ENCODE results near the gene MSMB. TPM values are rescaled to one million over a fixed set of nuclear protein-coding genes. Genes with fewer than 3 reads are reported as not detected.
"Not testable (repeated sequence)": the region's sequence is repeated elsewhere in the genome, so short reads cannot be mapped to it uniquely, and the experiment has no call there.

MSMB gene
- total RNA-seq, 3 donors from 2014 or later = 4.0 to 7.2 TPM; not detected in 1

DNA sequence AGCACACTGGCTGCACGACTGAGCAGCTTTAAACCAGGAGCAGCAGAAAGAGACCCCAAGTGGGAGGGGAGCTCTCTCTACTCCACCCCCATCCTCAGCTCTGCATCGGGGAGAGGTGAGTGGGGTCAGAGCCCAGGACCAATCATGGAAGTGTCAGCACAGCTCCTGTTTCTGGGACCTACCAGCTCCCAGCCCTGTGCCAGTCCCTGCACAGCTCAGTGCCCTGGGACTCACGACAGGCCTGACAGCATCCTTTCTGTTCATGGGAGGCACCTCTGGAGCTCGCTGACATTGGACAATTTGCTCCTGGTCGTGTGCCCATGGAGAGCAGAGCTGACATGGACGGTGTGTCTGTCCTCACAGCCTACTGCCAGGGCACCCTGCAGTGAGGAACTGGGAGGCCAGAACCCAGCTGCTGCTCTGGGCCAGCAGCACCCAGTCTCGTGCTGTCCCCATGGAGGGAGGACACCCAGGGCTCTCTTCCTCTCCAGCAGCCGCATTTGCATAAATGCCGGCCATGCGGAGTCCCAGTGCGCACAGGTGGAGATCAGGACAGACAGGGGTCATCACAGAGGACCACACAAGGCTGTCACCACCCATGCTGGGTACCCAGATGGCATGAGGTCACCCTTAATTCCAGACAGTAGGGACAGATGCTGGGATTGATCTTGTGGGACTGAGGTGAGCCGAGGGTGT is 45.9 kb upstream of the MSMB start:
- no peaks in the 10 kb centered on the region for H3K36me3 ChIP-seq
- no peak for DNase-seq (ENCODE audit: low spot score in 2 of 2)
- no peak overlapping the region for H3K4me3 ChIP-seq
- TF ChIP-seq, protein P1, sequence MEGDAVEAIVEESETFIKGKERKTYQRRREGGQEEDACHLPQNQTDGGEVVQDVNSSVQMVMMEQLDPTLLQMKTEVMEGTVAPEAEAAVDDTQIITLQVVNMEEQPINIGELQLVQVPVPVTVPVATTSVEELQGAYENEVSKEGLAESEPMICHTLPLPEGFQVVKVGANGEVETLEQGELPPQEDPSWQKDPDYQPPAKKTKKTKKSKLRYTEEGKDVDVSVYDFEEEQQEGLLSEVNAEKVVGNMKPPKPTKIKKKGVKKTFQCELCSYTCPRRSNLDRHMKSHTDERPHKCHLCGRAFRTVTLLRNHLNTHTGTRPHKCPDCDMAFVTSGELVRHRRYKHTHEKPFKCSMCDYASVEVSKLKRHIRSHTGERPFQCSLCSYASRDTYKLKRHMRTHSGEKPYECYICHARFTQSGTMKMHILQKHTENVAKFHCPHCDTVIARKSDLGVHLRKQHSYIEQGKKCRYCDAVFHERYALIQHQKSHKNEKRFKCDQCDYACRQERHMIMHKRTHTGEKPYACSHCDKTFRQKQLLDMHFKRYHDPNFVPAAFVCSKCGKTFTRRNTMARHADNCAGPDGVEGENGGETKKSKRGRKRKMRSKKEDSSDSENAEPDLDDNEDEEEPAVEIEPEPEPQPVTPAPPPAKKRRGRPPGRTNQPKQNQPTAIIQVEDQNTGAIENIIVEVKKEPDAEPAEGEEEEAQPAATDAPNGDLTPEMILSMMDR (IDR thresholded peaks at IDR 0.05) = no peak
- no peak for TF ChIP-seq POLR2A (IDR thresholded peaks at IDR 0.05)
- TF ChIP-seq POLR2AphosphoS5 (IDR thresholded peaks at IDR 0.05) = no peak
- no peaks in the 10 kb centered on the region for H3K4me1 ChIP-seq
- H3K27me3 ChIP-seq = no peaks in the 10 kb centered on the region
- no peak overlapping the region for H3K27ac ChIP-seq
- intact Hi-C loops (cut with DNase I; ENCODE audit: low total_unique reads) = loop anchor here (5.0 kb wide), 1 partner anchor 1885 kb away; no protein-coding TSS in a partner anchor
- no peaks in the 10 kb centered on the region for H3K9me3 ChIP-seq

DNA sequence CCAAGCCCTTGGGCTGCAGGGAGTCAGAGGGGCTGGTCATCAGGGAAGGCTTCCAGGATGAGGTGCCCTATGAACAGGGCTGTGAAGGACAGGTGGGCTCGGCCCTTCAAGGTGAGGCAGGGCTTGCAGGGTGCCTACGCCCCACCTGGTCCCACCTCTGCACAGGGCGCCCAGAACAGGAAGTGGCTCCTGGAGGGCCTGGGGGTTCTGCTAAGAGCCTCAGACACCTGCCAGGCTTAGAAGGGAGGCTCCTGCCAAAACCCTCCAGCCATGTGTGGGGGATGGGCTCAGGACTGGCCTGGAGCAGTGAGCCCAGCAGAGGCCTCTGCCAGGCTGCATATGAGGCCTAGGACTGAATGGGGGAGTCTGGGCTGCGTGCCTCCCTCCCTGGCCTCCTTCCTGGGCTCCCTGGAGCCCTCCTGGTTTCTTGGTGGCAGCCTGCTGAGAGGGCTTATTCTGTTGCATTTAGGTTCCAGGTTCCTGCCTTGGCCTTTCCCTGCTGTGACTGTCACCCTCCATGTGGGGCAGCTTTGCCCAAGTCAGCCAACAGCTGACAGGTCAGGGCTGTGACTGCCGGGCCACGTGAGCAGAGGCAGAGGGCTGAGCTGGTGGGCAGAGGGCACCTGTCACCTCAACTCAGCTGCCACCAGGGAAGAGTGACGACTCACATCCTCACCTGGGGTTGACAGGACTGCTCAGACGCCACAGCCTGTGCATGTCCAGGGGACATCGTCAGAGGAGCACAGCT is 45.2 kb upstream of the MSMB start:
- Histone ChIP-seq H3K36me3 (no peaks in the 10 kb centered on the region), H3K4me3 (no peak overlapping the region), H3K27ac (no peak overlapping the region), H3K4me1 (no peaks in the 10 kb centered on the region), H3K27me3 (no peaks in the 10 kb centered on the region), H3K9me3 (no peaks in the 10 kb centered on the region)
- intact Hi-C loops (cut with DNase I; ENCODE audit: low total_unique reads) = loop anchor here (5.0 kb wide), 1 partner anchor 1884 kb away; no protein-coding TSS in a partner anchor
- TF ChIP-seq POLR2A (IDR thresholded peaks at IDR 0.05) (no peak), POLR2AphosphoS5 (IDR thresholded peaks at IDR 0.05) (no peak)
- TF ChIP-seq, protein P1 (IDR thresholded peaks at IDR 0.05) = no peak
- DNase-seq (ENCODE audit: low spot score in 2 of 2) = no peak

DNA sequence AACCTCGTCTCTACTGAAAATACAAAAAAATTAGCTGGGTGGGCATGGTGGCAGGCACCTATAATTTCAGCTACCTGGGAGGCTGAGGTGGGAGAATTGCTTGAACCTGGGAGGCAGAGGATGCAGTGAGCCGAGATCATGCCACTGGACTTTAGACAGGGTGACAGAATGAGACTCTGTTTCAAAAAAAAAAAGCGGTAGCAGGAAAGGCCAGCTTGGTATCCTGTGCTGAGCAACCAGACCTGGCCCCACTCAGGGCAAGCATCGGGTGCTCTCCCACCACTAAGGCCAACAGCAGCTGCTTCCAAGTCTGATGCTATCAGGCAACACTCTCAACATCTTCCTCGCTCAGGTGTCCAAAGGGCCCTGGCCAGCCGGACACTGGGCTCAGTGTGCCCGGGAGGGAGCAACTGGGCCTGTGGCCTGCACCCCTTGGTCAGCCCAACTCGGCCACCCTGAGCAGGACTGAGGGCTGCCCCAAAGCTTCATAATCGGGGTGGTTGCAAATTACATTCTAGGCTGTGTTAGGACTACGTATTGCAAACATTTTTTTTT is 44.3 kb upstream of the MSMB start:
- DNase-seq (ENCODE audit: low spot score in 2 of 2) = no peak
- no peak for TF ChIP-seq POLR2A (IDR thresholded peaks at IDR 0.05)
- TF ChIP-seq, protein P1 (IDR thresholded peaks at IDR 0.05) = no peak
- no peak for TF ChIP-seq POLR2AphosphoS5 (IDR thresholded peaks at IDR 0.05)
- intact Hi-C loops (cut with DNase I; ENCODE audit: low total_unique reads) = loop anchor here (5.0 kb wide), 1 partner anchor 1883 kb away; no protein-coding TSS in a partner anchor
- Histone ChIP-seq H3K27ac (no peak overlapping the region), H3K27me3 (no peaks in the 10 kb centered on the region), H3K4me3 (no peak overlapping the region), H3K36me3 (no peaks in the 10 kb centered on the region), H3K9me3 (no peaks in the 10 kb centered on the region), H3K4me1 (no peaks in the 10 kb centered on the region)

DNA sequence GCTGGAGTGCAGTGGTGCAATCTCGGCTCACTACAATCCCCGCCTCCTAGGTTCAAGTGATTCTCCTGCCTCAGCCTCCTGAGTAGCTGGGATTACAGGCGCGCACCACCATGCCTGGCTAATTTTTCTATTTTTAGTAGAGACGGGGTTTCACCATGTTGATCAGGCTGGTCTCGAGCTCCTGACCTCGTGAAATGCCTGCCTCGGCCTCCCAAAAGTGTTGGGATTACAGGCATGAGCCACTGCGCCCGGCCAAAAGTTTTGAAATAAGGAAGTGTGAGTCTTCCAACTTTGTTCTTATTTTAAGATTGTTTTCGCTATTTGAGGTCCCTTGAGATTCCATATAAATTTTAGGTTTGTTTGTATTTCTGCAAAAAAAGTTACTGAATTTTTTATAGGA is 41.3 kb upstream of the MSMB start:
- H3K4me3 ChIP-seq; H3K4me1 ChIP-seq; H3K36me3 ChIP-seq; DNase-seq (ENCODE audit: low spot score in 2 of 2); H3K9me3 ChIP-seq; H3K27me3 ChIP-seq; intact Hi-C loops (cut with DNase I; ENCODE audit: low total_unique reads); H3K27ac ChIP-seq: not testable (repeated sequence)

DNA sequence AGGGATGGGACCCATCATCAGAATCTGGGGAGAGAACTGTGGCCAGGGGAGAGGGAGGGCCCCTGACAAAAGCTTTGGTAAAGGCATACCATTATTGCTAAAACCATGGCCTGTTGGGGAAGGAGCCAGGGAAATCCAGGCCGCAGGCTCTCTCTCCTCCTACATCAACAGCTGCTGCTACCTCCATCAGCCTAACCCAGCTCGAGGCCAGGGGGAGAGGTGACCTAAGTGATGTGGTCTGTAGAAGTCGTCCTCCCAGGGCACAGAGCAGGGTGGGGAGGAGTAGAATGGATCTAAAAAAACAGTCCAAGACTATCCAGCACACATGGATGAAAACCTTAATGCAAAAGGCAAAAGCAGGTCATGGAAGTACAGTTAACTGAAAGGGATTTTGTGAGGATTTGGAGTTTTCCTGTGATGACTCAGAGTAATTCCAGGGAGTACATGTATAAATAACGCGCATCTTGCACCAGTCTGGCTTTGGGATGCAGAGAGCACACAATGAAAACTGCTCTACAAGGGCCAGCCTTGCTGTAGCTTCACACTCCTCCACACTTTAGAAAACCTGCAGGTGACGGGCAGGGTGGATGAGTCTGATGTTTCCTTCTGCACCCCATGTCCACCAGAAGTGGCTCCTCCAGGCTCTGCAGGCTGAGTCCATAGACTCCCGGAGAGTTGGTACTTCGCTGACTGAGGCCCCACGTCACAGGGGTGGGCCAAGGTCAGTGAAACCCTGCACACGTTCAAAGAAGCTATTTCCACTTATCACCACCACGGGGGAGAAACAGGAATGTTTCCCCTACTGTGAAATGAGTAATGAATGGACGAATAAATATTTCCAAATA is 38.5 kb upstream of the MSMB start:
- no peak overlapping the region for H3K4me3 ChIP-seq
- DNase-seq (ENCODE audit: low spot score in 2 of 2) = no peak
- H3K36me3 ChIP-seq = no peaks in the 10 kb centered on the region
- no peaks in the 10 kb centered on the region for H3K4me1 ChIP-seq
- H3K9me3 ChIP-seq = peaks cover 0 to 4% of the 10 kb centered on the region in 2 donors
- H3K27ac ChIP-seq = no peak overlapping the region
- TF ChIP-seq POLR2A (IDR thresholded peaks at IDR 0.05) = no peak
- intact Hi-C loops (cut with DNase I; ENCODE audit: low total_unique reads) = no loop called here
- no peaks in the 10 kb centered on the region for H3K27me3 ChIP-seq

All from breast epithelium (tissue), 4 donors.